Measurements from ENCODE around the gene F7.

F7 gene

DNA sequence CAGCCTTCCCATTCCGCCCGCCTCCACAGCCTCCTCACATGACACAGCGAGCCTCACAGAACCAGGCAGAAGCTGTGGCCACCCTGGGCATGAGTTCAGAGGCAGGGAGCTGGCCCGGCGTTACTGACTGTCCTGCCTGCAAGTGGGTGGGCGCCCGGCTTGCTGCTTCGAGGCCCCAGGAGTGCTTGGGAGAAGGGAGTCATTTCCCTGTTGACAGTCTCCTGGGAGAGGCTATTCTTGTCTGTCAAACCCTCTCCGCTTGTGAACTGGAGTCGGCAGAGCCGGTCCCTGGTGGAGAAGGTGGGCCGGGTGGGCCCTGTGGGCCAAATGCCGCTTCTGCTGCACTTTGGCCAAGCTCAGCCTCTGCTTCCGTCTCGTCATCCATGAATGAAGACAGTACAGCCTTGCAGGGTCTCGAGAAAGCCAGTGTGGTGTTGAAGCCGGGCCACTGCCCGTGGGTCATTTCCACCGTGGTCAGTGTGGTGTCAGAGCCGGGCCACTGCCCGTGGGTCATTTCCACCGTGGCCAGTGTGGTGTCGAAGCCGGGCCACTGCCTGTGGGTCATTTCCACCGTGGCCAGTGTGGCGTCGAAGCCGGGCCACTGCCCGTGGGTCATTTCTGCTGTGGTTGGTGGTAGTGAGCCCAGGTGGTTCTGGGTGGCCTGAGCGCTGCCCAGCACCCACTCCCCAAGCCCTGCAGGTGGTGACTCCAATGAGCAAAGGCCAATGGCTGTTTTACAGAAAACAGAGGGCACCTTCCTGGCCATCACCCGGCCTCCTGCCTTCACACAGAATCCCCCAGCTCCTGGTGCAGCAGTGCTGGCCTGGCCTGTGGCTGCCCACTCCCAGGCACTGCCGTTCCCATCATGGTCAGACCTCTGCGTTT lies 13.5 kb upstream of the F7 start:
- Histone ChIP-seq H3K4me1 (ENCODE audit: control insufficient read depth, insufficient read depth, low read length) (no peaks in the 10 kb centered on the region), H3K9me3 (ENCODE audit: control insufficient read depth, low read length) (no peaks in the 10 kb centered on the region), H3K27me3 (ENCODE audit: control insufficient read depth, insufficient read depth, low read length) (no peaks in the 10 kb centered on the region), H3K36me3 (ENCODE audit: control insufficient read depth, insufficient read depth, low read length) (no peaks in the 10 kb centered on the region), H3K4me3 (ENCODE audit: low read length) (no peak overlapping the region), H3K9ac (ENCODE audit: low read length) (no peak overlapping the region)

DNA sequence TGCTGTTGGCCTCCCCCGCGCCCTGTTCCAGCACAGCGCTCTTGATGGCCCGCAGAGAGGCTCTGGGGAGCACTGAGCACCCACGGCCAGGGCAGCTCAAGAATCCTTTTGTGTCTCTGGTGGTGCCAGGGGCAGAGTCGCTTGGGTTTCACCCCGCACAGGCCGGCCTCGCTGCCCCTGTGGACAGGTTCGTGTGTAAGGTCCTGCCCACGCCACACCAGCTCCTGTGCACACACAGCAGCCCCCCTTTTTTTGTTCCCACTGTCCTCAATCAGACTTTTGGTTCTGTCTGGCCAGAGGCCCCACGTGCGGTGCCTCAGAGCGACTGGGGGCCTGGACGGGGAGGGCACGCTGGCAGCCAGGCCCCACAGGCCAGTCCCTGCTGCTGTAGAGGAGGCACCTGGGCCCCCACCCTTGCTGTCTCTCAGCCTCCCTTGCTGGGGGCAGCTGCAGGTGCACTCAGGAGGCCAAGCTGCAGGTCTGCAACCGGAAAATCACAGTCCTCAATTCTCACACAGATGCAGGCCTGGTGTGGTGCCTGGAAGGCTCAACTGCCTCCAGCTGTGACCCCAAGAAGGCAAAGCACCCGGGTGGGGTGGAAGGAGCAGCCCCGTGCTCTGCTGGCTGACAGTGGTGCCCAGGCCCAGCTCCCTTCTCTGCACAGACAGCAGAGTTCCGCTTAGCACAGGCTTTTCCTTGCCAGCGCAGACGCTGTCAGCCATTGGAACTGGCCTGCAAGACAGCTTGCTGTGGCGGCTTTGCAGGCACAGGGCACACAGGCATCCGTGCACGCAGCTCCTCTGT lies 12.6 kb upstream of the F7 start:
- Histone ChIP-seq H3K9ac (ENCODE audit: low read length) (no peak overlapping the region), H3K4me1 (ENCODE audit: control insufficient read depth, insufficient read depth, low read length) (no peaks in the 10 kb centered on the region), H3K9me3 (ENCODE audit: control insufficient read depth, low read length) (no peaks in the 10 kb centered on the region), H3K27me3 (ENCODE audit: control insufficient read depth, insufficient read depth, low read length) (no peaks in the 10 kb centered on the region), H3K36me3 (ENCODE audit: control insufficient read depth, insufficient read depth, low read length) (no peaks in the 10 kb centered on the region), H3K4me3 (ENCODE audit: low read length) (no peak overlapping the region)

DNA sequence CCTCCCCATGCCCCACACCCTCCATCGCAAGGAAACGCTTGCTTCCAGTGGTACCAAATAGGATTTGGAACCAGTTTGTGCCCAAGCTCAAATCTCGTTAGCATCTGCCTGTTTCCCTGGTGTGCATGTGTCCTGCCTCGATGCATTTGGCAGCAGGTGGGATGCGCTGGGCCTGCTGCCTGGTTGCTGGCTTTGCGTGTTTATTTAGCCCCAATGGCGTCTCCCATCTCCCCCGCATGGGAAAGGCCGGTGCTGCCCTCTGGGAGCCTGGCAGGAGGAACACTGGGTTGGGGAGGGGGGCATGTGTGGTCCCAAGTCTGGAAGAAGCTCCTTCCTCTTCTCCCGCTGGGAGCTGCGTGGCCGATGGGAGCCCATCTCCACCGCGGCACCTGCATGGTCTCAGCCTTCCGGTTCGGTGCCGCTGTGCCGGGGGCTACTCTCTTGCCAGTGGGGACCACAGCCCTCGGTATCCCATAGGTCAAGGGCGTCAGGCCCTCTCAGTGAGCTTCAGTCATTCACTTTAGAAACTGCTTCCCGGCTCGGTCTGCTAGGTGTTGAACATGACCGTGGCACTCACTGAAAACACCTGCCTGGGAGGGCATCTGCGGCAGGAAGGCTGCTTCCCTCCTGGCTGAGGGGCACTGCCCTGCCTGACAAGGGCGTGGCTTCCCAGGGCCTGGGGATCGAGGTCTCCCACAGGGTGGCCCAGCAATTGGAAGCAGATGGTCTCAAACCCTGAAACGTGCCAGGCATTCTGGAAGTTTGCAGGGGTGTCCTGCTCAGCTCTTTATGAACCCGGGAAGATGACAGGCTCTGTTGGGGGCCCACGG lies 11.8 kb upstream of the F7 start:
- Histone ChIP-seq H3K27me3 (ENCODE audit: control insufficient read depth, insufficient read depth, low read length) (no peaks in the 10 kb centered on the region), H3K9ac (ENCODE audit: low read length) (no peak overlapping the region), H3K36me3 (ENCODE audit: control insufficient read depth, insufficient read depth, low read length) (no peaks in the 10 kb centered on the region), H3K4me3 (ENCODE audit: low read length) (no peak overlapping the region), H3K4me1 (ENCODE audit: control insufficient read depth, insufficient read depth, low read length) (no peaks in the 10 kb centered on the region), H3K9me3 (ENCODE audit: control insufficient read depth, low read length) (no peaks in the 10 kb centered on the region)

DNA sequence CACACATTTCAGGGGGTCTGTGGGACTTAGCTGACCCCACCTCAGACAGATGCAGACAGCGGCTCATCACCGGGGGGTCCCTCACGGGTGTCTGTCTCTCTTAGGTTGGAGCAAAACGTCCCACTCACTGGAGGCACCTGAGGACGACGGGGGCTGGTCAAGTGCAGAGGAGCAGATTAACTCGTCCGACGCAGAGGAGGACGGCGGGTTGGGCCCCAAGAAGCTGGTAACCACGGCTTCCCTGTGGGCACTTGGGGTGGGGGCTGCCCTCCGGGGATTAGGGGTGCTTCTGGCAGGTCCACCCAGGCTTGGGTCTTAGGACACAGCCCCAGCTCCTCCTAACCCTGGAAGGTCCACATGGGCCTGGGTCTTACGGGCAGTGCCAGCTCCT lies 11.2 kb upstream of the F7 start:
- Histone ChIP-seq H3K36me3 (ENCODE audit: control insufficient read depth, insufficient read depth, low read length) (no peaks in the 10 kb centered on the region), H3K27me3 (ENCODE audit: control insufficient read depth, insufficient read depth, low read length) (no peaks in the 10 kb centered on the region), H3K9me3 (ENCODE audit: control insufficient read depth, low read length) (no peaks in the 10 kb centered on the region), H3K9ac (ENCODE audit: low read length) (no peak overlapping the region), H3K4me3 (ENCODE audit: low read length) (no peak overlapping the region), H3K4me1 (ENCODE audit: control insufficient read depth, insufficient read depth, low read length) (no peaks in the 10 kb centered on the region)

DNA sequence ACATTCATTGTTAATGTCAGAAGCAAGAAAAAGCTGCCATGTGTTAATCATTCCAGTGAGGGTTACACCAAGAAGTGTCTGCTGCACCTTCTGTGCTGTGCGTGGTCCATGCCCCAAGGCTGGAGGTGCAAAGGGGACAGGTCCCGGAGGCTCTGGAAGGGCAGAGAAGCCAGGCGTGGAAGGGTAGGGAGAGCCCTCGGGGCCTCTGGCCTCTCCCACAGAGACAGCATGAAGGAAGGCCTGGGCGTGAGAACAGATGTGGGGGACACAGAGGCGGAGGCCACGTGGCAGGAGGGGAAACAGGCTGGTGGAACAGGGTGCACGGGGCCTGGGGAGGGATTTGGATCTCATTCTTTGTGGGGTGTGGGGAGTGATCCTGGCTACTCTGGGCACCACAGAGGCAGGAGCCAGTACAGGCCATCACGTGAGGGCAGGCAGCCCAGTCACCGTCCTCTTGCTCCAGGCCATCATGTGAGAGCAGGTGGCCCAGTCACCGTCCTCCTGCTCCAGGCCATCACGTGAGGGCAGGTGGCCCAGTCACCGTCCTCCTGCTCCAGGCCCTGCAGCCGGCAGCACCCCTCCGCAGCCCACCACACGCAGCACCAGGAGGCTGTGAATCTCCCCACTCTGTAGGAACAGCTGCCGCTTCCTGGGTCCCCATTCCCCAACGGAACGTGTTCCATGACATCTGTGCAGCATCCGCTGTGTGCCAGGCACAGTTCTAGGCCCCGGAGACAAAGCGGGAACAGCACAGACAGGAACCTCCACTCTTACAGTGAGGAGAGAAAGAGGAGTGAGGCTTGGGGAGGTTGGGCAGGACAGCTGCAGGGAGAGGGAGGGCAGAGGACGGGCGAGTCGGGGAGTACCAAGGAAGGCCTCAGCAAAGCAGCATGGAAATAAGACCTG lies 10.2 kb upstream of the F7 start:
- Histone ChIP-seq H3K9me3 (ENCODE audit: control insufficient read depth, low read length) (no peaks in the 10 kb centered on the region), H3K4me1 (ENCODE audit: control insufficient read depth, insufficient read depth, low read length) (no peaks in the 10 kb centered on the region), H3K4me3 (ENCODE audit: low read length) (no peak overlapping the region), H3K36me3 (ENCODE audit: control insufficient read depth, insufficient read depth, low read length) (no peaks in the 10 kb centered on the region), H3K9ac (ENCODE audit: low read length) (no peak overlapping the region), H3K27me3 (ENCODE audit: control insufficient read depth, insufficient read depth, low read length) (no peaks in the 10 kb centered on the region)

DNA sequence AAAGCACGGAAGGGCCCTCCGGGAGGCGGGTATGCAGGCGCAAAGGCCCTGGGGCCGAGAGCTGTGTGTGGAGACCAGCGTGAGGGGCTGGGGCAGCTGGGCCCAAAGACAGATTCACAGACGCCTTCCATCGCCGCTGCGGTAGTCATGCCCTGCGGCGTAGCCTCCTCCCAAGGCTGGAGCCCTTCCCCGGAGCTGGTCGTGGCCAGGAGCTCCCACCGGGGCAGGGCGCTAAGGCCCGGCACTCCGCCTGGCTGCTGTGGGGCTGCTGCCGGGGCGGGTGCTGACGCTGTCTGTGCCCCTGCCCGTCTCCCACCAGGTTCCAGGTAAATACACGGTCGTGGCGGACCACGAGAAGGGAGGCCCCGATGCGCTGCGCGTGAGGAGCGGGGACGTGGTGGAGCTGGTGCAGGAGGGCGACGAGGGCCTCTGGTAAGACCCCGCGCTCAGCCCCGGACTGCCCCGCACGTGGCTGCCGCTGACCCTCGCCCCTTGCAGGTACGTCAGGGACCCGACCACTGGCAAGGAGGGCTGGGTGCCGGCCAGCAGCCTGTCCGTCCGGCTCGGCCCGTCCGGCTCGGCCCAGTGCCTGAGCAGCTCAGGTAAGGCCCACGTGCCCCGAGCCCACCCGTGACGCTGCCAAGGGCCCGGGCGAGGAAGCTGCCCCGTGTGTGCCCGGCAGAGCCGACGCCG lies 9.4 kb upstream of the F7 start:
- H3K4me1 ChIP-seq (ENCODE audit: control insufficient read depth, insufficient read depth, low read length): no peaks in the 10 kb centered on the region
- no peaks in the 10 kb centered on the region for H3K27me3 ChIP-seq (ENCODE audit: control insufficient read depth, insufficient read depth, low read length)
- no peaks in the 10 kb centered on the region for H3K36me3 ChIP-seq (ENCODE audit: control insufficient read depth, insufficient read depth, low read length)
- H3K9ac ChIP-seq (ENCODE audit: low read length): no peak overlapping the region
- no peak overlapping the region for H3K4me3 ChIP-seq (ENCODE audit: low read length)
- H3K9me3 ChIP-seq (ENCODE audit: control insufficient read depth, low read length): no peaks in the 10 kb centered on the region

DNA sequence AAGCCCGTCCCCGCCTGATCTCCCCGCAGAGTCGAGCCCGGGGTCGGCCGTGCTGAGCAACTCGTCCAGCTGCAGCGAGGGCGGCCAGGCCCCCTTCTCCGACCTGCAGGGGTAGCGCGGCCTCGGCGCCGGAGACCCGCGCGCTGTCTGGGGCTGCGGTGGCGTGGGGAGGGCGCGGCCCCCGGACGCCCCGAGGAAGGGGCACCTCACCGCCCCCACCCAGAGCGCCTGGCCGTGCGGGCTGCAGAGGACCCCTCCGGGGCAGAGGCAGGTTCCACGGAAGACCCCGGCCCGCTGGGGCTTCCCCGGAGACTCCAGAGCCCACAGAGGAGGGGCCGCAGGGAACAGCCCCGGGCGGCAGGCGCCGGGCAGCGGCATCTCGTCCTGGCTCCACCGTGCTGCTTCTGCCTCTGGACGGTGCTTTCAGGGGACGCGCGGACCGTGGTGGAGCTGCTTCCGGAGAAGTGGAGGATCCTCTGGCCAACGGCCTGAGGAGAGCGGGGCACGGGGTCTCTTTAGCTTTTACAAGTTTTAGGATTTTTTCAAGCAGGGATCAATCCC lies 8.8 kb upstream of the F7 start:
- H3K9me3 ChIP-seq (ENCODE audit: control insufficient read depth, low read length): no peaks in the 10 kb centered on the region
- no peak overlapping the region for H3K9ac ChIP-seq (ENCODE audit: low read length)
- no peak overlapping the region for H3K4me3 ChIP-seq (ENCODE audit: low read length)
- no peaks in the 10 kb centered on the region for H3K4me1 ChIP-seq (ENCODE audit: control insufficient read depth, insufficient read depth, low read length)
- no peaks in the 10 kb centered on the region for H3K36me3 ChIP-seq (ENCODE audit: control insufficient read depth, insufficient read depth, low read length)
- H3K27me3 ChIP-seq (ENCODE audit: control insufficient read depth, insufficient read depth, low read length): no peaks in the 10 kb centered on the region

DNA sequence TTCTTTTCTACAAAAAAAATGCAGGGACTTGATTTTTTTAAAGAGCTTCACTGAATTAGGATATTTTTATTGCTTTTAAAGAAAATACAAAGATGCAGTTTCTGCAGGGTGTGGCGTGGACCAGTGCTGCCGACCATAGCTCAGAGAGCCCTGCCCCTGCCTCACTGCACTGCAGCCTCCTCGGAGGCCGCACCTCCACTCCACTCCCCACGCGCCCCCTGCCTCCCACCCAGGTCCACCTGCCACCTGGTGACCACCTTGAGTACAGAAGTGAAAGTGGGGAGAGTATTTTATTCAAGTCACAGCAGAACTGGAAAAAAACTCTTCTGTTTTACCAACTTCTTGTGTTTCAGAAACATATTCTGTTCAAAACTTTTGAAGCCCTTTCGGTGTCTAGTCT lies 7.9 kb upstream of the F7 start:
- no peak overlapping the region for H3K9ac ChIP-seq (ENCODE audit: low read length)
- H3K4me3 ChIP-seq (ENCODE audit: low read length): no peak overlapping the region
- H3K9me3 ChIP-seq (ENCODE audit: control insufficient read depth, low read length): no peaks in the 10 kb centered on the region
- peaks cover 2% of the 10 kb centered on the region for H3K27me3 ChIP-seq (ENCODE audit: control insufficient read depth, insufficient read depth, low read length)
- H3K36me3 ChIP-seq (ENCODE audit: control insufficient read depth, insufficient read depth, low read length): no peaks in the 10 kb centered on the region
- no peaks in the 10 kb centered on the region for H3K4me1 ChIP-seq (ENCODE audit: control insufficient read depth, insufficient read depth, low read length)

DNA sequence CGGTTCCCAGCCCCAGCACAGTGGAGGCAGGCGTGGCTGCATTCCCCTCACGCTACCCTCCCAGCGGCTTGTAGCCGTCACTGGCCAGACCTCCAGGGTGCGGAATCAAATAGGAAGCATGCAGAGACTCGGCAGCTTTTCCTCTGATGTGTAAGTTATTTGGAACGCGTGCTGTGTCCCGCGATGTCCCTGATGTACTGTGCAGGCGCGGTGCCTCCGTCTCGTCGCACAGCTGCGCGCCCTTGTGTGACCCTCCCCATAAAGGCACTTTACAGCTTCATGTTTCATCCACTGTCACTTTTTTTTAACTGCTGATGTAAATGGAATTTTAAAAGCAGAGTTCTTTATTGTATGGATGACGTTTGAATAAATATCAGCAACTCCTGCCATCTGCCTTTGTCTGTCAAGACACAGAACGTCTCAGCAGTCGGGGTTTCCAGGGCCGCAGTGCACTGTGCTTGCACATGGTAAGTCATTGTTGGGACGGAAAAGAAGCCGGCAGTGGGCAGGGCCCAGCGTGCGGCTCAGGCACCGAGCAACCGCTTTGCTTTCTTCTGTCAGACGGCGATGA lies 7.3 kb upstream of the F7 start:
- Histone ChIP-seq H3K27me3 (ENCODE audit: control insufficient read depth, insufficient read depth, low read length) (peaks cover 4% of the 10 kb centered on the region), H3K9me3 (ENCODE audit: control insufficient read depth, low read length) (no peaks in the 10 kb centered on the region), H3K4me3 (ENCODE audit: low read length) (no peak overlapping the region), H3K9ac (ENCODE audit: low read length) (no peak overlapping the region), H3K36me3 (ENCODE audit: control insufficient read depth, insufficient read depth, low read length) (no peaks in the 10 kb centered on the region), H3K4me1 (ENCODE audit: control insufficient read depth, insufficient read depth, low read length) (no peaks in the 10 kb centered on the region)

DNA sequence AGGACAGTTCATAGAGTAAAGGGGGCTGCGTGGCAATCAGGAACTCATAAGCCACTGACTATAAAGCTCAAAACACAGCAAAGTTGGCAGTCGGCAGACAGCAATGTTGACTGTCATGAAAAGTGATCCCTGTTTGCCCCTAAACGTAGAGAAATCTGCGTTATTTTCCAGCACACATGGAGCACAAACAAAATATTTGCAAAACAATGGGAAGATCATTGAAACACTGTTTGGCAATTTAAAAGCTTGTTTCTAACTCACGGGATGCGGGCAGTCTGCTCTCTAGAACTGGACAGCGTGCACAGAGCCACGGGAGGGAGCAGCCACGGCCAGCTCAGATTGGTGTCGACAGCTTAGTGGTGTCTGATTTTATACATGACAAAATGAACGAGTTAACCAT lies 6.4 kb upstream of the F7 start:
- no peaks in the 10 kb centered on the region for H3K9me3 ChIP-seq (ENCODE audit: control insufficient read depth, low read length)
- no peak overlapping the region for H3K9ac ChIP-seq (ENCODE audit: low read length)
- H3K36me3 ChIP-seq (ENCODE audit: control insufficient read depth, insufficient read depth, low read length): no peaks in the 10 kb centered on the region
- H3K4me1 ChIP-seq (ENCODE audit: control insufficient read depth, insufficient read depth, low read length): no peaks in the 10 kb centered on the region
- H3K27me3 ChIP-seq (ENCODE audit: control insufficient read depth, insufficient read depth, low read length): peaks cover 13% of the 10 kb centered on the region
- H3K4me3 ChIP-seq (ENCODE audit: low read length): no peak overlapping the region

Measured in mucosa of stomach (tissue), 1 donor.